Activated CD8-positive, alpha-beta memory T cell treated with anti-CD3 and anti-CD28 coated beads, Interleukin-2, amount 50 U/mL, for 4 hours (primary cell): Measurements from ENCODE around the gene OR2T35.
"Not testable (repeated sequence)": the region's sequence is repeated elsewhere in the genome, so short reads cannot be mapped to it uniquely, and the experiment has no call there.

ENCODE experiments used
- DNase-seq: peaks from one replicate; pipeline ENCODE4 v3.0.0-alpha.2; 2020

The OR2T35 gene

GRCh38 chr1:248645178-248645577 is at the start of gene OR2T35:
OR2T35 (minus strand) TSS chr1:248645278; CDS start chr1:248639258, 6,020 bp downstream.
- not testable (repeated sequence) for DNase-seq

- no peak for DNase-seq
Observed at GRCh38 chr1:248691567-248692155, 46.6 kb upstream of the OR2T35 start.

- DNase-seq, result no peak
Observed at GRCh38 chr1:248688527-248689298, 43.6 kb upstream of the OR2T35 start.

GRCh38 chr1:248686815-248687214 is 41.7 kb upstream of the OR2T35 start:
- DNase-seq, result no peak

GRCh38 chr1:248681651-248682050 is 36.6 kb upstream of the OR2T35 start:
- no peak for DNase-seq

- DNase-seq, result no peak
Observed at GRCh38 chr1:248670003-248670402, 24.9 kb upstream of the OR2T35 start.

GRCh38 chr1:248663453-248664328 is 18.6 kb upstream of the OR2T35 start:
- DNase-seq, result not testable (repeated sequence)

GRCh38 chr1:248656797-248657196 is 11.7 kb upstream of the OR2T35 start:
- not testable (repeated sequence) for DNase-seq

GRCh38 chr1:248655354-248655753 is 10.3 kb upstream of the OR2T35 start, which contains the start of gene OR2T27:
OR2T27 (minus strand) TSS chr1:248655528; CDS start chr1:248650884, 4,644 bp downstream.
- not testable (repeated sequence) for DNase-seq

- DNase-seq, result not testable (repeated sequence)
Observed at GRCh38 chr1:248648770-248649536, 3.9 kb upstream of the OR2T35 start.

- DNase-seq, result not testable (repeated sequence)
Observed at GRCh38 chr1:248642971-248643651, 2.0 kb downstream of the OR2T35 start.

GRCh38 chr1:248641583-248641982 is 3.5 kb downstream of the OR2T35 start:
- not testable (repeated sequence) for DNase-seq

GRCh38 chr1:248640906-248641305 is 4.2 kb downstream of the OR2T35 start:
- not testable (repeated sequence) for DNase-seq

- DNase-seq, result not testable (repeated sequence)
Observed at GRCh38 chr1:248639652-248640051, 5.4 kb downstream of the OR2T35 start.

GRCh38 chr1:248636612-248637011 is 8.5 kb downstream of the OR2T35 start:
- DNase-seq, result not testable (repeated sequence)

GRCh38 chr1:248634991-248635390 is 10.1 kb downstream of the OR2T35 start, which contains the start of gene OR2T11:
OR2T11 (minus strand) TSS chr1:248635091; CDS start chr1:248627128, 7,963 bp downstream.
- not testable (repeated sequence) for DNase-seq

- DNase-seq, result no peak
Observed at GRCh38 chr1:248631354-248632008, 13.6 kb downstream of the OR2T35 start.

- DNase-seq, result no peak
Observed at GRCh38 chr1:248630551-248630950, 14.5 kb downstream of the OR2T35 start.

- no peak for DNase-seq
Observed at GRCh38 chr1:248627971-248628844, 16.9 kb downstream of the OR2T35 start.

GRCh38 chr1:248625971-248626370 is 19.1 kb downstream of the OR2T35 start:
- DNase-seq, result no peak
